Body of pancreas (tissue), 4 donors: ENCODE data around the gene RAP1GAP2.

Source experiments
- CTCF ChIP-seq, 7 experiments: fragments of 450-650 bp in 4 of 7; fragments of 200-600 bp in 3 of 7; sonication (generic) in 3 of 7; IDR thresholded peaks; one replicate each; pipeline ENCODE4 v1.5.1; 2016 to 2019; ENCODE audit warnings: antibody characterized with exemption in 7 of 7
- POLR2A ChIP-seq, 3 donors: fragments of 450-650 bp; IDR thresholded peaks; one replicate each; pipeline ENCODE4 v1.6.1; 2016; ENCODE audit warnings: antibody characterized with exemption in 3 of 3, mild to moderate bottlenecking in 2 of 3

DNA sequence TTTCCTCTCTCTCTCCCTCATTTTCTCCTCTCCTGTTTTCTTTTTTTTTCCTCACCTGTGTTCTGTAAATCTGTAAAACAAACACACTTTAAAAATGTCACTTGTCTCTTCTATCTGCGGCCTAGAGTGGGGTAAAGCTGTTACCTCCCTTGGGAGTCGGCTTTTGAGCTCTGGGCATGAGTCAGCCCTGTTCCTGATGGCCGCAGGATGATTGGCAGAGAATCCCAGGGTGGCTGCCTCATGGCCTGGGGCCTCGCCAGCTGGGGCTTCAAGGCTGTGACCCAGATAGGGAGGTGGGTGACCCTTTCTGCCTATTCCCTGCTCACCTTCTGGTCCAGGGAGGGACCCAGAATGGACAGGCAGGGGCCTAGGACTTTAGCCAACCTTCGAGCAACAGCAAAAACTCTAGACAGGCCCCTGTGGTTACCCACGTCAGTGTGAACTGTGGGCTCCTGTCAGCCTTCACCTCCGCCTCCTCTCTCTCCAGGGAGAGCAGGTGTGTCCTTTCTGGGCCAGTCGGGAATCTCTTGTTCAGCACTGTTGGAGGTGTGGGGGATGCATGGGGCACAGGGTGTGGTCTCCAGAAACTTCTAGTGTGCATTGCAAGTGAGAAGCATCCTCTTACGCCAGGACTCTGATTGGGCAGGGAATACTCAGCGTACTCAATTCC is 87.4 kb downstream of the RAP1GAP2 start:
- TF ChIP-seq CTCF (IDR thresholded peaks at IDR 0.05) (no peak), POLR2A (IDR thresholded peaks at IDR 0.05) (peak in 1 of 3 donors; percentile 17)
